GM19455 (cell line): ENCODE data around the gene SCRN2.

Source experiments
- ATAC-seq: cut with Tn5 transposase; IDR thresholded peaks from one replicate; pipeline ENCODE4 v1.9.1; 2021; ENCODE audit not compliant: unreplicated experiment

Gene SCRN2

GRCh38 chr17:47821424-47822391, 19.4 kb downstream of the SCRN2 start, which contains the start of gene OSBPL7:
Gene OSBPL7, minus strand, starts transcription at chr17:47821794. Its CDS starts 1,516 bp downstream, at chr17:47820278.
- ATAC-seq: peak; percentile 75

GRCh38 chr17:47821031-47821423, 20.0 kb downstream of the SCRN2 start:
- ATAC-seq: no peak

- ATAC-seq: no peak
Observed at GRCh38 chr17:47820033-47820789, 20.9 kb downstream of the SCRN2 start.

- no peak for ATAC-seq
Observed at GRCh38 chr17:47819475-47819874, 21.6 kb downstream of the SCRN2 start.

- no peak for ATAC-seq
Observed at GRCh38 chr17:47818002-47818695, 22.9 kb downstream of the SCRN2 start.

GRCh38 chr17:47816947-47817346, 24.1 kb downstream of the SCRN2 start:
- ATAC-seq: no peak

GRCh38 chr17:47816111-47816735, 24.9 kb downstream of the SCRN2 start:
- no peak for ATAC-seq

GRCh38 chr17:47815106-47815918, 25.8 kb downstream of the SCRN2 start:
- no peak for ATAC-seq

GRCh38 chr17:47813512-47814031, 27.5 kb downstream of the SCRN2 start:
- no peak for ATAC-seq

- ATAC-seq: no peak
Observed at GRCh38 chr17:47813077-47813476, 28.0 kb downstream of the SCRN2 start.

- ATAC-seq: no peak
Observed at GRCh38 chr17:47812146-47812920, 28.7 kb downstream of the SCRN2 start.

- ATAC-seq: no peak
Observed at GRCh38 chr17:47811709-47812108, 29.4 kb downstream of the SCRN2 start.

GRCh38 chr17:47810901-47811635, 30.0 kb downstream of the SCRN2 start:
- ATAC-seq: no peak

GRCh38 chr17:47810200-47810821, 30.8 kb downstream of the SCRN2 start:
- ATAC-seq: no peak

- no peak for ATAC-seq
Observed at GRCh38 chr17:47808830-47809480, 32.1 kb downstream of the SCRN2 start.

GRCh38 chr17:47808036-47808829, 32.8 kb downstream of the SCRN2 start:
- no peak for ATAC-seq
